Neural cell (in vitro differentiated cells): ENCODE data around the gene FANCB. TPM values are rescaled to one million over a fixed set of nuclear protein-coding genes. Genes with fewer than 3 reads are reported as not detected.

Experiments used
- H2AFZ ChIP-seq: fragments of 200-600, 300-800 bp; sonication (generic), shearing (Covaris generic); 2 replicates; pipeline ENCODE4 v1.6.0; 2014; ENCODE audit warnings: low read depth, mild to moderate bottlenecking, antibody characterized with exemption, low read length, moderate library complexity
- H3F3A ChIP-seq: fragments of 200-600 bp; shearing (Covaris generic); 2 replicates; pipeline ENCODE4 v1.6.1; 2016; ENCODE audit warnings: mild to moderate bottlenecking, moderate library complexity, mixed read lengths, antibody characterized with exemption, low read length; ENCODE audit not compliant: insufficient read depth, poor library complexity, severe bottlenecking
- H3K27ac ChIP-seq: fragments of 200-600, 300-800 bp; sonication (generic), shearing (Covaris generic); 2 replicates; pipeline ENCODE4 v1.5.1; 2014; ENCODE audit warnings: mild to moderate bottlenecking, low read length, moderate library complexity
- H3K27me3 ChIP-seq: fragments of 300-800, 200-600 bp; sonication (generic), shearing (Covaris generic); 2 replicates; pipeline ENCODE4 v1.6.0; 2014; ENCODE audit warnings: mild to moderate bottlenecking, low read depth, low read length, moderate library complexity; ENCODE audit not compliant: insufficient read depth
- H3K36me3 ChIP-seq: fragments of 300-800, 200-600 bp; sonication (generic), shearing (Covaris generic); 2 replicates; pipeline ENCODE4 v1.5.1; 2014; ENCODE audit warnings: mild to moderate bottlenecking, antibody characterized with exemption, low read length, moderate library complexity; ENCODE audit not compliant: insufficient read depth
- H3K4me2 ChIP-seq: fragments of 300-800, 200-600 bp; sonication (generic), shearing (Covaris generic); 2 replicates; pipeline ENCODE4 v1.6.0; 2014; ENCODE audit warnings: mild to moderate bottlenecking, low read length
- H3K4me3 ChIP-seq: fragments of 300-800, 200-600 bp; sonication (generic), shearing (Covaris generic); 2 replicates; pipeline ENCODE4 v1.5.1; 2014; ENCODE audit warnings: mild to moderate bottlenecking, low read length, moderate library complexity
- H3K79me2 ChIP-seq: fragments of 200-600 bp; shearing (Covaris generic); replicated peaks from 2 replicates; pipeline ENCODE4 v1.6.0; 2014; ENCODE audit warnings: mild to moderate bottlenecking, low read length, moderate library complexity; ENCODE audit not compliant: insufficient read depth
- H3K9ac ChIP-seq: fragments of 300-800, 200-600 bp; sonication (generic), shearing (Covaris generic); 2 replicates; pipeline ENCODE4 v1.6.1; 2016; ENCODE audit warnings: mild to moderate bottlenecking, low read length, mixed read lengths
- H3K9me2 ChIP-seq: fragments of 200-600 bp; shearing (Covaris generic); 2 replicates; pipeline ENCODE4 v1.6.1; 2016; ENCODE audit warnings: mild to moderate bottlenecking, low read length, mixed read lengths; ENCODE audit not compliant: insufficient read depth
- H3K9me3 ChIP-seq: fragments of 200-600, 300-800 bp; sonication (generic), shearing (Covaris generic); 2 replicates; pipeline ENCODE4 v1.6.1; 2016; ENCODE audit warnings: mild to moderate bottlenecking, mixed run types, low read length, moderate library complexity, mixed read lengths
- H4K20me1 ChIP-seq: fragments of 200-600 bp; shearing (Covaris generic); 2 replicates; pipeline ENCODE4 v1.6.1; 2016; ENCODE audit warnings: mild to moderate bottlenecking, mixed run types; ENCODE audit not compliant: insufficient read depth
- CTCF ChIP-seq: fragments of 450-650 bp; IDR thresholded peaks from 2 replicates; pipeline ENCODE4 v1.5.1; 2014; ENCODE audit warnings: antibody characterized with exemption, mild to moderate bottlenecking, moderate library complexity; ENCODE audit not compliant: poor library complexity, severe bottlenecking
- EP300 ChIP-seq: fragments of 450-650 bp; conservative IDR thresholded peaks from 2 replicates; pipeline ENCODE4 v1.6.1; 2014; ENCODE audit warnings: antibody characterized with exemption, mild to moderate bottlenecking, moderate library complexity; ENCODE audit not compliant: poor library complexity, severe bottlenecking
- EZH2 ChIP-seq: fragments of 200-600, 300-800 bp; shearing (Covaris generic), sonication (generic); IDR thresholded peaks from 2 replicates; pipeline ENCODE4 v1.6.1; 2014; ENCODE audit warnings: antibody characterized with exemption, low read length, borderline replicate concordance, mild to moderate bottlenecking; ENCODE audit not compliant: insufficient read depth, poor library complexity, severe bottlenecking
- MXI1 ChIP-seq: fragments of 450-650 bp; conservative IDR thresholded peaks from 2 replicates; pipeline ENCODE4 v1.6.1; 2014; ENCODE audit warnings: antibody characterized with exemption, mild to moderate bottlenecking; ENCODE audit not compliant: poor library complexity, severe bottlenecking
- POLR2AphosphoS5 ChIP-seq: IDR thresholded peaks from 2 replicates; pipeline ENCODE4 v1.6.1; 2012
- RAD21 ChIP-seq: fragments of 450-650 bp; conservative IDR thresholded peaks from 2 replicates; pipeline ENCODE4 v1.6.1; 2014; ENCODE audit warnings: antibody characterized with exemption, mild to moderate bottlenecking, moderate library complexity
- REST ChIP-seq: IDR thresholded peaks from 2 replicates; pipeline ENCODE4 v1.6.1; 2012; ENCODE audit warnings: borderline replicate concordance
- SMC3 ChIP-seq: fragments of 450-650 bp; conservative IDR thresholded peaks from 2 replicates; pipeline ENCODE4 v1.6.1; 2014; ENCODE audit warnings: antibody characterized with exemption, mild to moderate bottlenecking, moderate library complexity; ENCODE audit not compliant: poor library complexity
- TAF1 ChIP-seq: IDR thresholded peaks from 2 replicates; pipeline ENCODE4 v1.6.1; 2012; ENCODE audit warnings: low read depth
- polyA plus RNA-seq: library from polyadenylated mRNA; depleted of rRNA; stranded (reverse); fragments of >200 nt; gene quantifications from 2 replicates; pipeline ENCODE4 v1.2.3, GENCODE V29; 2014

Gene FANCB
- polyA plus RNA-seq, 1 donor from 2014 or later, result 0.17 TPM

DNA sequence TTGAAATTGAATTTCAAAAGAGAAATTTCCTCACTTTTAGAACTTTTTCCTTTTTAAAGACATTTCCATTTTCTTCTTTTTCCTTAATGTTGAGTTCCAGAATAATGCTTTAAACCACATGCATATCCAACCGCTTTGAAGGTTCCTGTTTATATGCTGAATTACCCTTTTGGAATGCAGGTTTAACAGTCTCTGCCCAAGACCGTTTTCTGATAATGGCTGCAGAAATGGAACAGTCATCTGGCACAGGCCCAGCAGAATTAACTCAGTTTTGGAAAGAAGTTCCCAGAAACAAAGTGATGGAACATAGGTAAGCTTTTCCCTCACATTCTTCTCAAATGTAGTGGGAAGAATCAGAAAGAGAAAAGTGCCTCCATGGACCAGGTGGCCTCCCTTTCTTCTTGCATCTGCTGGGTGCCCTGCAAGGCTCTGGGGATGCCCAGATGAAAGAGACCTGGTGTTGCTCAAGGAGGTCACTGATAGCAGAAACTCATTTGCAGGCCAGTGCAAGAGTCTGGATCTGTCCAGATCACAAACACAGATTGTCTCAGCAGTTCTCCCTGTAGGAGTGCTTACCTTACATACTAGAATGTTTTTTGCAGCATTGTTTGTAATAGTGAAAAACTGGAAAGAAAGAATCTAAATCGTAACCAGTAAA, 43.3 kb upstream of the FANCB start:
- H3K9me2 ChIP-seq, result no peaks in the 10 kb centered on the region
- H3K27ac ChIP-seq, result no peak overlapping the region
- H3K36me3 ChIP-seq, result no peaks in the 10 kb centered on the region
- TF ChIP-seq TAF1 (no peak), MXI1 (no peak), SMC3 (no peak), EP300 (no peak), RAD21 (no peak), REST (no peak), POLR2AphosphoS5 (no peak), CTCF (no peak), EZH2 (no peak)
- no peak overlapping the region for H3K4me3 ChIP-seq
- no peak overlapping the region for H3K9ac ChIP-seq
- H3F3A ChIP-seq, result no peaks in the 10 kb centered on the region
- H4K20me1 ChIP-seq, result no peaks in the 10 kb centered on the region
- H2AFZ ChIP-seq, result no peak overlapping the region
- H3K9me3 ChIP-seq, result no peaks in the 10 kb centered on the region
- no peaks in the 10 kb centered on the region for H3K27me3 ChIP-seq
- no peaks in the 10 kb centered on the region for H3K79me2 ChIP-seq
- no peak overlapping the region for H3K4me2 ChIP-seq

GRCh38 chrX:14915596-14915995, 42.7 kb upstream of the FANCB start:
- Histone ChIP-seq H3K79me2 (no peaks in the 10 kb centered on the region), H3K27me3 (no peaks in the 10 kb centered on the region), H2AFZ (no peak overlapping the region), H3K9me3 (no peaks in the 10 kb centered on the region), H3K4me2 (no peak overlapping the region), H3K4me3 (no peak overlapping the region), H3K9ac (no peak overlapping the region), H3K36me3 (no peaks in the 10 kb centered on the region), H4K20me1 (no peaks in the 10 kb centered on the region), H3K27ac (no peak overlapping the region), H3F3A (no peaks in the 10 kb centered on the region), H3K9me2 (no peaks in the 10 kb centered on the region)
- TF ChIP-seq REST (no peak), POLR2AphosphoS5 (no peak), MXI1 (no peak), RAD21 (no peak), EP300 (no peak), TAF1 (no peak), CTCF (no peak), SMC3 (no peak), EZH2 (no peak)
